HG03066 (cell line): ENCODE results near the gene SSPN.
A peak's percentile ranks its signal among the peaks of the same experiment; 100 is the strongest.

Source experiments
- ATAC-seq: cut with Tn5 transposase; IDR thresholded peaks from one replicate; pipeline ENCODE4 v1.9.1; 2021; ENCODE audit warnings: low read depth; ENCODE audit not compliant: unreplicated experiment

SSPN gene

DNA sequence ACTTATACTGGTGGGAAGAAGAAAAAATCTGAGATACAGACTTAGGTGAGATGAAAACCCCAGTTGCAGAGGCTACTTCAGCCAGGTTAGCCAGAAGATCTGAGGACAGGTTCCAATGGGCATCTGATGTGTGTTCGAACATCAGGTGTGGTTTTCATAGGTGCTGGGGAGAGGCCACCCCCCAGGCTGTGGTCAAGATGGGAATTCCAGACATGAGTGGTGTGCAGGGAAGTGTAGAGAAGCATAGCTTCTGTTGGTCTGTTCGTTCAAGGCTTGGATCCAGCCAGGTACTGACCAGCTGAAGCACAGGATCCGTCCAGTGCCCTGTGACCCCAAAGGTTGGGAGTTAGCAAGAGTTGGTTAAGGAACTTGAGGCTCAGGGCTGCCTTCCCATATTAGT, 85.5 kb downstream of the SSPN start:
- no peak for ATAC-seq

DNA sequence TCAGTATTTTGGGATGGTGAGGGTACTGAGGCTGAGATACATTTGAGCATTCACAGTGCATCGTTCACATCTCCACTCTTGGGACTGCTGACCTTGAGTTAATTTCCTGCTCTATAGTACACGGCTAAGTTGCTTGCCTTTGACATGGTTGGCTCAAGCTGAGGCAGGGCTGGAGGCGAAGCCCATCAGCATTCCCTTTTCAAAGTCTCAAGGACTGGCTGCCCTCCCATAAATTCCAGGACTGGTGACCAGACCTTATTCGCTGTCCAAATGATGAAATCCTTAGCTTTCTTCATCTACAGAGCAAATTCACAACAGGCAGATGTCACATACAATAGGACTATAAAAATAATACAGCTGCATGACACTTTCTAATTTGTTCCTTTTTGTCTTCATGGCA, 85.9 kb downstream of the SSPN start:
- ATAC-seq = no peak

DNA sequence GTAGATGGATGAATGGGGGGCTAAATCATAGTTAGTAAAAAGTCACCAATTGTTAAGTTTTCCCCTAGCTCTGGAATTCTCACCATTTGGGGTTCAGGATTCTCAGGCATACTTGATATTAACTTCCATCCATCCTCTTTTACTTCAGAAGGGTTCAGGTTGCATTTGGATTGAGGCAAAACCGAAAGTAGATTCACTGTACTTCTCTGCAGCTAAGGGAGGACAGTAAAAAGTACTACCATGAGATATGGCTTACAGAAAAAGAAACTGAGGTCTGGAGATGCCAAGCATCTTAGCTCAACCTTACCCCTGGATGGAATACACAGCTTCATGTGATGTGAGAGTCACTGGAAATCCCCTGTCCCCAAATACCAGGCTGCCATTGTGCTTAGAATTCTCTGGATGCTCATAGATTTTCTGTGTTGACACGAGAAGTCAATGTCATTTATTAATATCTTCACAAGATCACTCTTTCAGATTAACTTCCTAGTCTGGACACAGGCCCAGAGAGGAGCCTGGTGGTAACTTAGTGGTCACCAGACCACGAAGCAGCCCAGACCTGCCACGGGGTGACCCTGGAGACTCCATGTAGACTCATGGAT, 87.1 kb downstream of the SSPN start:
- ATAC-seq = no peak

DNA sequence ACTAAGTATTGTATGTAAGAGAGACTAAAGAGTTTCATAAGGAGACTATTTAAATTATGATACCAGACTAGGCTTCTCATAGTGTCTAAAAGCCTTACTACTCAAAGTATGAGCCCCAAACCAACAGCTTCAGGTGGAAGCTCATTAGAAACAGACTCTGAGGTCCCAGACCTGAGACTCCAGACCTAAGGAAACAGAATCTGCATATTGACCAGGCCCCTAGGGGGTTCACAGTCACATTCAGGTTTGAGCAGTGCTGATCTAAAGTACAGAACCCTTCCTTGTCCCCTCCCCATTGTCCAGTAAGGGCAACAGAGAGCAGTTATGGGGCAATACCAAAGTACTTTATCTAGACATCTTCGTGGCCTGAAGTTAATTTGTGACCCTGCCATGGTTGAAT, 87.7 kb downstream of the SSPN start:
- ATAC-seq = no peak

DNA sequence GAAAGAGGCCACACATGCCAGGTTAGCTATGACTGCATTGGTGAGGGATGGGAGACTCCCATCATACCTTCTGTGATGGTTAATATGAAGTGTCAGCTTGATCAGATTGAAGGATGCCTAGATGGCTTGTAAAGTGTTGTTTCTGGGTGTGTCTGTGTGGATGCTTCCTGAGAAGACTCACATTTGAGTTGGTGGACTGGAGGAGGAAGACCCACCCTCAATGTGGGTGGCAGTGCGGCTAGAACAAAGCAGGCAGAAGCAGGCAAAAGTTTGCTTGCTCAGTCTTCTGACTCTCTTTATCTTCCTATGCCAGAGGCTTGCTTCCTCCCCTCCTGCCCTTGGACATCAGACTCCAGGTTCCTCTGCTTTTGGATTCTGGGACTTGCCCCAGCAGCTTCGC, 88.2 kb downstream of the SSPN start:
- ATAC-seq = no peak

DNA sequence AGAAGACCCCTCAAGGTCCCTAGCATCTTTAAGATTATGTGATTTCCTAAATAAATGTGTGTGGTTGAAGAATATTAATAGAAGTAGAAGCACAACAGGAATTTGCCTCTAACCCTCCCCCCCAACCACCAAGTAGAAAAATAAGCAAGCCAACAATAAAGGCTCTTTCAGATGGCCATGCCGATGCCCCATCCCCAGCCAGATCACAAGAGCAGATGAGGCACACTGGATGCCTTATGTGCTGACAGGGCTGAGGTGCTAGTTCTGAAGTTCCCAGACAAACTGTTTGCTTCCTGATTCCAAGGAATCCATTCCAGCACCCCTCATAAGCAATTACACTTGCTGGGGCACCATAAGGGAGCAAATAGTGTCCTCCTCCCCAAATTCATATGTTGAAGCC, 90.0 kb downstream of the SSPN start:
- no peak for ATAC-seq

DNA sequence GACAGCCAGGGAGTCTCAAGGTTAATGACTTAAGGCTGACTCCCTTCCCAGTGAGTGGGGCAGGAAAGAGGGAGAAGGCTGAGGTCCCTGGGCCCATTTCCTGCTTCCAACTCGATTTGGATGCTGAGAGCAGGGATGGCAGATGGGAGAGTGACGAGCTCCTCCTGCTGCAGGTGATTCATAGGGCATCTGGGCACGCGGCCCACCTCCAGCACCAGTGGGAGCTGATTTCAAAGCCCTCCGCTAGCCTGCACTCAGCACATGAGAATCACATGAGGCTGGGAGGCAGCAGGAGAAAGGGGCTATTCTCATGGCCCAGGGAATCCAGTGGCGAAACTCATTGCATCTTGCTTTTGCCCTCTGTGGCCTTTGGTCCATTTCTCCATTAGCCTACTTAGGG, 90.8 kb downstream of the SSPN start:
- ATAC-seq = no peak

DNA sequence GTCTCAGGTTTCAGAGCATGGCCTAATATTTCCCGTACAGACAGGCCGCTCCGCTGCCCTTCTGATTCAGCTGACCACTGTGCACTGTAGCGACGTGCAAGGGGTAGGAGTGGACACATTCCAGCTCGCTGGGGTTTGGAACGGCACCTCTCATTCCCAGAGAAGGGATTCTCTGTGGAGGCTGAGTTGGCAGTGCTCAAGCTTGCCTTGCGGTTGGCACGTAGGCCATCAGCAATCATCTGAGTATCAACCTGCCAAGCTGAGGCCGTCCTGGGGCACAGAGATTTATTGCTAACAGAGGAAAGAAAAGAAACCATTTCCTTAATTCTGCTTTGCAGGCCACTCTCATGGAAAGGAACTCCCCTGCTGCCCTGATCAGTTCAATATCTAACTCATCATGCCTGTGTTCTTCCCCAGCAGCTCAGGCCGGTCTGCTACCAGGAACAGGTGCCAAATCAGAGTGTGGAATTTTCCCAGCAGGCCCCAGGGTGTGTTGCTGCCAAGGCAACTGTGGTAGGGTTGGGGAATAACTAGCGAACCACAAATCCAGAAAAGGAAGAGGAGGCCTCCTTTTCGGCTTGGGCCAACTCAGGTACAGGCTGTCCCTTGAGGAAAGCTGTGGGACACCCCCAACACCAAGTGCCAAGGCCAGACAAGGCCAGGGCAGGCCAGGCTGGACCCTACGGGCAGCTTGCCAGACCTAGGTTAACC, 92.5 kb downstream of the SSPN start:
- no peak for ATAC-seq

DNA sequence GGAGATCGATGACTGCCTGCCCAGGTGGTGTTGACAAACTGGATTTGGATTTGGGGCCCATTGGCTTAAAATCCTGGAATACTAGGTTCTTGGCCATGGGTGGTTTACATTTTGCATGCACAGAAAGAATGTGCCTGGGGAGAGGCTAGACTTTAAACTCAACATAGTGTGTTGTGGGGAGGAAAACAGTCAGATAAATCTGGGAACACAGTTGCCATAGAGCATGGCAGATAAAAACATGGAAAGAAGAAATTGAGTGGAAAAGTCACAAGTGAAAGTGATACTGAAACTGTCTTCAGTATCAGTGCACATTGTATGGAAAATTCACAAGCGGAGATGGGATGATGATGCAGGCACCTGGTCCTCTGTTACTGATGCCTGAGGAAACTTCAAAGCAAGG, 95.2 kb downstream of the SSPN start:
- ATAC-seq = no peak

DNA sequence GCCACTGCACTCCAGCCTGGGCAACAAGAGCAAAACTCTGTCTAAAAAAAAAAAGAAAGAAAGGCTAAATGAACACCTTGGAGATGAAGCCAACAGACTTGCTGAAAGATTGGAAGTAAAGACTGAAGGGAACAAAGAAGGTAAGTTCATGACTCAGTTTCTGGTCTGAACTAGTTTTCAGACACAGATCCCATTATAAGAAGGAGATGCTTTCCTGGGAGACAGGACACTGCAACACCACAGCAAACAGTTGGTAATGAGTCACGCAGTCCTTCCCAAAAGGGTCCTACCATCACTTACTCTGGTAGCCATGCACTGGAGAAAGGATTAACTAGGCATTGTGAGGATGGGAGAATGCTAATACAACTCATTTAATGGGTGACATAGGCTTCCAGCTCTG, 97.2 kb downstream of the SSPN start:
- ATAC-seq = no peak

DNA sequence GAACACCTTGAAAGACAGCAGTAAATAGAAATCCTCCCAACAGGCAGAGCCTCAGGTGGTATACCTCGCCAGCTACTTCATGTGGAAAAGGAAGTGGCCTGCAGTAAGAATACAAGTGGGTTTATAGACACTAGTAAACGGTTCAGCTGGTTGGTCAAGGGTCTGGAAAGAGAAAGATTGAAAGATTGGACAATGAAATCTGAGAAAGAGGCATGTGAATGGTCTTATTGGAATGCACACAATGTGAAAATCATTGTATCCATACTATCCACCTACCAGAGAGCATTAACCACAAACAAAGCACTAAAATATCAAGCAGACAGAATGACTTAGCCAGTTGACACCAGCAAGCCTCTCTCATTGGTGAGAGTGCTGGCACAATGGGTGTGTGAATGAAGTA, 98.2 kb downstream of the SSPN start:
- ATAC-seq = no peak

DNA sequence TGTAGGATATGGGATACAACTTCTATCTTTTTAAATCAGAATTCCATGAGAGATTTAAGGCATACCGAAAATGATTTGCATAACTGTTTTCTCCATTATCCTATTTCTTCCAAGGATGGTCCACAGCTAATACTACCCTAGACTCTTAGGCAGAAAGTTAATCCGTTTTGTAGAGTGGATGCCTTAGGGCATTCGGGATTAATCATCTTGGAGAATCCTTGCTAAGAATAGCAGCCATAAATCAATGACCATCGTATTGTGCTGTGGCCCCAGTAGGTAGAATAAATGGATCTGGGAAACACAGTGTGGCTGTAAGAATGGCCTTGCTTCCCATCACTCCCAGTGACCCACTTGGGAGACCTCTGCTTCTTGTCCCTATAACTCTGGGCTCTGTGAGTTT, 99.6 kb downstream of the SSPN start:
- no peak for ATAC-seq

DNA sequence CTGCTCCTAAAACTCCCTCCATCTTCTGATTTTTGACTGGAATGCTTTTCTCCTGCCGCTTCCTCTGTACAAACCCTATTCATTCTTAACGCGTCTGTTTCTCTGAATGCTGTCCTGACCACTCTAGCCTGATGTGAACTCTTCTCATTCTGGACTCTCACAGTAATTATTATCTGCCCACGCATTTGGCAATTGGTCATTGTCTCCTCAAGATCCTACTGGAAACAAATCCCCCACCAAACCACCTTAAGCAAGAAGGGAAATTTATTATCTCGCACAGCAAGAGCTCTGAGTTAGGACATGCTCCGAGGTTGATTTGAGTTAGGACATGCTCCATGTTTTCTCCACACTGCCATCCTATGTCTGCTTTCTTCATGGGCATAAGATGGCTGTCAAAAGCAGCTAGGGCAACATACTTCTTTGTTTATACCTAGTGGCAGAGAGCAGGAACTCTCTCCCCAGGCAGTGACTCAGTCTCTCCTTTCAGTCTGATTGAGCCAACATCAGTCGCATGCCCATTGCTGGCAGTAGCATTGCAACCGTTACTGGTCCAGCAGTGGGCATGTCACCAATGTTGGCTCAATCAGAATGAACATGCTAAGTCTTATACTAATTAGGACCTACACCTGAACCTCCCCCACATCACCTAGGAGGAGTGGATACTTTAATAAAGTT, 102.2 kb downstream of the SSPN start:
- no peak for ATAC-seq

DNA sequence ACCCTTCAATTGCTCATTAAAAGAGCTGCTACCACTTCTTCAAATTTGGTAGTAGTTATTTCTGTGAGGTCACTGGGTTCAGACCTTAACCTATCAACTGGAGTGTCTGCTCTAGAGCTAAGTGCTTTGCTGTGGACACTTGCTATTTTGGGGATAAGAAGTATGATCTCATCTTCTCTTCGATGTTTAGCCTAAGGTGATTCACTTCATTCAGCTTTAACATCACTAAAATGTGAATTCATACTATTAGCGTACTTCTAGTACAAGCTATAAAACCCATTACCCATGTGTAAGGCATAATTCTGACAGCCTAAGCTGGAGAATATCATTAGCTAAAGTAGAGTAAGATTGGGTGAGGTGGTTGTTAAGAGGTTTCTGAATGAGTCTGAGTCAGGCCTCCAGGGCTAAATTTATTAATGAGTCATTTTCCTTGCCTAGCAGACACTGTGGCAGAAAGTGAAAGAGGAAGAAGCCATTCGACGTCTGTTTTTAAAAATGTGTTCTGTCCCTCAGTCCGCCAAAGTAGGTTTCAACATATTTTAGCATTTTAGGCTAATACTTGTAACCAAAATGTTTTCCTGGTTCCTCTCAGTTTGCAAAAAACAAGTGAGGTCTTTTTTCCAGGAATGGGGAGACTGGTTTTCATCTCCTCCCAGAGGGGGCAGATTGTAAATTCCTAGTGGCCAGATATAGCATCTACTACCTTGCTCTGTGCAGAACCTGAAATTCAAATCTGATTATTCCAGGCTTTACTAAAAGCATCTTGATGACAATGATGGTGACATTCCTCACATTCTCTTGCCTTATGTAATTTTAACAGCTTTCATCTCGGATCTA, 103.6 kb downstream of the SSPN start:
- peak; percentile 99 for ATAC-seq

DNA sequence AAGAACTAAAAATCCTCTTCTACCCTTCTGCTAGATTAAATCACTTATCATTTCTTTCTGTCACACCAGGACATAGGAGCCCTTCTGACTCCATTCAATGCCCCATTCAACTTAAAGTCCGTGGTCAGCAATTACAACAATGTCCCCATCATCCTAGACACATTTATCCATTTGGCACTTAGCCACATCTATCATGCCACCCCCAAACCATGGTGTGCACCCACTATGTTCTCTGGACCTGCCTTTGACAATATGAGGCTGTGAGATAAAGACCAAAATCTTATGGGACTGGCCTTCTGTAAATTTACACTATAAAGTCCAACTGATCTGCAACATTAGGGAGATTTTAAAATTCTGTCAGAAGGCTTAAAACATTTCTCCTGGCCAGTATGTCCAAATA, 104.4 kb downstream of the SSPN start:
- ATAC-seq = no peak
